ENCODE measurements around the gene SLC25A22. TPM values are rescaled to one million over a fixed set of nuclear protein-coding genes. Genes with fewer than 3 reads are reported as not detected.

The SLC25A22 gene
- total and polyA plus RNA-seq, 10 of the 15 experiments (the other 5 are each of a cell fraction or from before 2014, with no cell fraction given), result 0.27 to 27.0 (median 8.2) TPM

DNA sequence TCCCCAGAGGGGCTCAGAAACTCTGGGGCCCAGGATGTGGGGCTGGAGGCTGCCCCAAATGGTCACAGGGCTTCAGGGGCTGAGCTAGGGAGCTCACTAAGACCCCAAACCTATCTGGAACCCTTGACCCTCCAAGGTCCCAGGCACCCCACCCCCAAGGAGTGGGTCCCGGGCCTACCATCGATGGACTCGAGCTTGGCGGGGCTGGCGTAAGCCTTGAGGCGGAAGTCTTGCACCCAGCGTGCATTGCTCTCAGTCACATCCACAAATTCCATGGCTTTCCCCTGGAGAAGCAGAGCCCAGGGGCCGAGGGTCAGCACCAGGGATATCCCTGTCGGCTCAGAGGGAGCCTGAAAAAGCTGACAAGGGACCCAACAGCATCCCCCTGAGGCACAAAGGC lies 24.3 kb downstream of the SLC25A22 start:
- Histone ChIP-seq H3K9me3 (replicated peaks; ENCODE audit: control insufficient read depth, insufficient read depth, low read length) (no peaks in the 10 kb centered on the region), H2AFZ (ENCODE audit: control insufficient read depth, low read depth, low read length) (no peak overlapping the region), H3K79me2 (ENCODE audit: control insufficient read depth, insufficient read depth, low read length) (peaks cover 41% of the 10 kb centered on the region), H3K4me2 (ENCODE audit: control insufficient read depth, insufficient read depth) (no peak overlapping the region), H3K27me3 (replicated peaks in 1 of 2; ENCODE audit: control insufficient read depth in 2 of 2, insufficient read depth in 2 of 2, low read length in 1 of 2) (no peaks in the 10 kb centered on the region), H3K9ac (ENCODE audit: control insufficient read depth, insufficient read depth, low read length) (no peak overlapping the region), H3K36me3 (ENCODE audit: control insufficient read depth in 2 of 2, insufficient read depth in 2 of 2, low read length in 1 of 2) (peaks cover 0 to 27% of the 10 kb centered on the region in 2 experiments; a peak in 3 of 4 replicates), H3K4me3 (no peak overlapping the region), H3K27ac (ENCODE audit: control insufficient read depth, insufficient read depth) (no peak overlapping the region), H4K20me1 (ENCODE audit: control insufficient read depth, insufficient read depth) (no peaks in the 10 kb centered on the region), H3K4me1 (ENCODE audit: control insufficient read depth, insufficient read depth, low read length) (peaks cover 13% of the 10 kb centered on the region)
- BruUV-seq (replicated peaks), result no TSS peak
- RAD21 ChIA-PET (ENCODE audit: unreplicated experiment), result no interaction called here
- intact Hi-C loops (cut with micrococcal nuclease; ENCODE audit: unreplicated experiment), result no loop called here
- whole genome bisulfite sequencing (ENCODE audit: insufficient coverage, insufficient replicate concordance, low lambda C conversion rate, missing lambda C conversion rate), result 94% methylated on average over 9 of the region's 9 CpGs
- DNase-seq (ENCODE audit: low read depth, low spot score) (no peak), ATAC-seq (no peak), FAIRE-seq (no peak)
- POLR2A ChIA-PET, result interaction anchor here (0.5 kb wide), 1 partner anchor 142 kb away, joined by 5 read pairs; no protein-coding TSS in a partner anchor
- SMC1A ChIA-PET (ENCODE audit: uncharacterized antibody, unreplicated experiment), result no interaction called here
- in situ Hi-C loops (cut with MboI), result no loop called here
- TF ChIP-seq PKNOX1 (IDR thresholded peaks at IDR 0.05) (no peak), CEBPZ (IDR thresholded peaks at IDR 0.05; ENCODE audit: low read depth, low read length) (no peak), ZBED1 (IDR thresholded peaks at IDR 0.05; ENCODE audit: borderline replicate concordance) (no peak)
- TF ChIP-seq, protein P1, sequence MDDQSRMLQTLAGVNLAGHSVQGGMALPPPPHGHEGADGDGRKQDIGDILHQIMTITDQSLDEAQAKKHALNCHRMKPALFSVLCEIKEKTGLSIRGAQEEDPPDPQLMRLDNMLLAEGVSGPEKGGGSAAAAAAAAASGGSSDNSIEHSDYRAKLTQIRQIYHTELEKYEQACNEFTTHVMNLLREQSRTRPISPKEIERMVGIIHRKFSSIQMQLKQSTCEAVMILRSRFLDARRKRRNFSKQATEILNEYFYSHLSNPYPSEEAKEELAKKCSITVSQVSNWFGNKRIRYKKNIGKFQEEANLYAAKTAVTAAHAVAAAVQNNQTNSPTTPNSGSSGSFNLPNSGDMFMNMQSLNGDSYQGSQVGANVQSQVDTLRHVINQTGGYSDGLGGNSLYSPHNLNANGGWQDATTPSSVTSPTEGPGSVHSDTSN (IDR thresholded peaks at IDR 0.05; ENCODE audit: insufficient replicate concordance, low read depth, low read length), result no peak
- CTCF ChIA-PET, result no interaction called here
